Prostate gland (tissue), 2 donors: ENCODE data around the gene GREB1. TPM values are rescaled to one million over a fixed set of nuclear protein-coding genes. Genes with fewer than 3 reads are reported as not detected.

Source experiments
- DNase-seq: peaks from one replicate; pipeline ENCODE4 v3.0.0-alpha.2; 2019; ENCODE audit warnings: low spot score
- H3K27ac ChIP-seq, 2 donors: fragments of 200-600 bp; sonication (generic); 2 replicates each; pipeline ENCODE4 v1.5.1; 2017 to 2019
- H3K27me3 ChIP-seq: fragments of 200-600 bp; sonication (generic); replicated peaks from 2 replicates; pipeline ENCODE4 v1.5.1; 2019; ENCODE audit not compliant: insufficient read depth
- H3K36me3 ChIP-seq, 2 donors: fragments of 200-600 bp; sonication (generic); 1 replicate in 1 of 2; 2 replicates in 1 of 2; pipeline versions ENCODE4 v1.5.1 to v1.8.1; 2017 to 2019
- H3K4me1 ChIP-seq: fragments of 200-600 bp; sonication (generic); replicated peaks from 2 replicates; pipeline ENCODE4 v1.5.1; 2019
- H3K4me3 ChIP-seq, 2 donors: fragments of 200-600 bp; sonication (generic); 2 replicates each; pipeline ENCODE4 v1.5.1; 2017 to 2019
- H3K9me3 ChIP-seq: fragments of 200-600 bp; sonication (generic); 2 replicates; pipeline ENCODE4 v1.5.1; 2017
- CTCF ChIP-seq, 4 experiments: fragments of 200-600 bp in 2 of 4; fragments of 450-650 bp in 2 of 4; sonication (generic) in 2 of 4; IDR thresholded peaks; 1 replicate in 3 of 4; 2 replicates in 1 of 4; pipeline ENCODE4 v1.5.1; 2016 to 2019; ENCODE audit warnings: antibody characterized with exemption in 4 of 4, mild to moderate bottlenecking in 2 of 4, moderate library complexity in 2 of 4
- POLR2A ChIP-seq: fragments of 450-650 bp; IDR thresholded peaks from one replicate; pipeline ENCODE4 v1.6.1; 2016; ENCODE audit warnings: antibody characterized with exemption, mild to moderate bottlenecking
- POLR2AphosphoS5 ChIP-seq: sonication (generic); formaldehyde crosslinking; IDR thresholded peaks from one replicate; pipeline ENCODE4 v1.6.1; 2017; ENCODE audit warnings: antibody characterized with exemption
- WGBS: methylation state at CpG from one replicate; pipeline ENCODE4 v1.1.5; 2018; 5-methylcytosine and 5-hydroxymethylcytosine counted together
- intact Hi-C: fragments of 100-400 bp; cut with DNase I; formaldehyde crosslinking; loops from one replicate; pipeline ENCODE4 v1.14.2; 2022
- total RNA-seq, 2 donors: library from RNA; depleted of rRNA; stranded (reverse); fragments of >200 nt; gene quantifications; one replicate each; pipeline ENCODE4 v1.1.0, GENCODE V29; 2016

GREB1 gene
- total RNA-seq, 2 donors from 2014 or later = 224 to 392 TPM

GRCh38 chr2:11635141-11635540 is 101.3 kb downstream of the GREB1 start:
- H3K36me3 ChIP-seq = peaks cover 1 to 19% of the 10 kb centered on the region in 2 donors

GRCh38 chr2:11636593-11637295 is 102.9 kb downstream of the GREB1 start:
- Histone ChIP-seq H3K9me3 (no peaks in the 10 kb centered on the region), H3K27me3 (no peaks in the 10 kb centered on the region), H3K4me3 (no peak overlapping the region), H3K4me1 (no peaks in the 10 kb centered on the region), H3K27ac (no peak overlapping the region), H3K36me3 (peaks cover 4 to 17% of the 10 kb centered on the region in 2 donors)
- intact Hi-C loops = no loop called here
- DNase-seq = no peak
- WGBS = 90% methylated on average over 11 of the region's 11 CpGs
- TF ChIP-seq POLR2A (no peak), CTCF (IDR thresholded peaks at IDR 0.05) (no peak), POLR2AphosphoS5 (no peak)

More at GRCh38 chr2:11635141-11635540, 101.3 kb downstream of the GREB1 start:
- no peak overlapping the region for H3K27ac ChIP-seq
- H3K4me3 ChIP-seq = no peak overlapping the region
- no peak for TF ChIP-seq CTCF (IDR thresholded peaks at IDR 0.05)
- no peak for TF ChIP-seq POLR2A
- no peak for TF ChIP-seq POLR2AphosphoS5
- H3K9me3 ChIP-seq = no peaks in the 10 kb centered on the region
- intact Hi-C loops = no loop called here
- 87% methylated on average over 15 of the region's 15 CpGs for WGBS
- H3K27me3 ChIP-seq = no peaks in the 10 kb centered on the region
- DNase-seq = no peak
- H3K4me1 ChIP-seq = no peaks in the 10 kb centered on the region

- no peak for DNase-seq
- H3K36me3 ChIP-seq = peaks cover 4 to 14% of the 10 kb centered on the region in 2 donors
- WGBS = 95% methylated on average over 15 of the region's 15 CpGs
- TF ChIP-seq POLR2A = no peak
- no peak for TF ChIP-seq POLR2AphosphoS5
- TF ChIP-seq CTCF (IDR thresholded peaks at IDR 0.05) = no peak
- H3K9me3 ChIP-seq = no peaks in the 10 kb centered on the region
- no peak overlapping the region for H3K4me3 ChIP-seq
- no peaks in the 10 kb centered on the region for H3K4me1 ChIP-seq
- H3K27ac ChIP-seq = no peak overlapping the region
- intact Hi-C loops = no loop called here
- no peaks in the 10 kb centered on the region for H3K27me3 ChIP-seq
Measured at GRCh38 chr2:11637546-11637945, 103.7 kb downstream of the GREB1 start.

- 82% methylated on average over 5 of the region's 5 CpGs for WGBS
- no peak for TF ChIP-seq POLR2A
- TF ChIP-seq CTCF (IDR thresholded peaks at IDR 0.05) = no peak
- TF ChIP-seq POLR2AphosphoS5 = no peak
- Histone ChIP-seq H3K4me1 (no peaks in the 10 kb centered on the region), H3K4me3 (no peak overlapping the region), H3K9me3 (no peaks in the 10 kb centered on the region), H3K27me3 (no peaks in the 10 kb centered on the region), H3K36me3 (peaks cover 4 to 9% of the 10 kb centered on the region in 2 donors), H3K27ac (no peak overlapping the region)
- intact Hi-C loops = no loop called here
- no peak for DNase-seq
Measured at GRCh38 chr2:11639503-11639902, 105.7 kb downstream of the GREB1 start.

- Histone ChIP-seq H3K9me3 (no peaks in the 10 kb centered on the region), H3K4me3 (no peak overlapping the region), H3K4me1 (no peaks in the 10 kb centered on the region), H3K27ac (no peak overlapping the region), H3K36me3 (peaks cover 4 to 5% of the 10 kb centered on the region in 2 donors), H3K27me3 (no peaks in the 10 kb centered on the region)
- WGBS = 96% methylated on average over 27 of the region's 27 CpGs
- intact Hi-C loops = no loop called here
- DNase-seq = no peak
- TF ChIP-seq POLR2A (no peak), POLR2AphosphoS5 (no peak), CTCF (IDR thresholded peaks at IDR 0.05) (no peak)
Measured at GRCh38 chr2:11640132-11640531, 106.3 kb downstream of the GREB1 start.
